GM18909 (cell line): ENCODE measurements around the gene RPL39L.
"Not testable (repeated sequence)": the region's sequence is repeated elsewhere in the genome, so short reads cannot be mapped to it uniquely, and the experiment has no call there.

ENCODE experiments used
- ATAC-seq: cut with Tn5 transposase; IDR thresholded peaks from one replicate; pipeline ENCODE4 v1.9.1; 2021; ENCODE audit warnings: mild to moderate bottlenecking; ENCODE audit not compliant: unreplicated experiment, poor library complexity

RPL39L gene

GRCh38 chr3:187139126-187139894 lies at the start of gene RPL39L:
RPL39L (minus strand) TSS chr3:187139496; CDS start chr3:187121300, 18,196 bp downstream.
- ATAC-seq: peak; percentile 97

GRCh38 chr3:187188931-187189330 lies 49.6 kb upstream of the RPL39L start:
- ATAC-seq: no peak

- ATAC-seq: peak; percentile 45
Measured at GRCh38 chr3:187186801-187187421, 47.6 kb upstream of the RPL39L start.

- peak; percentile 19 for ATAC-seq
Measured at GRCh38 chr3:187186375-187186774, 47.1 kb upstream of the RPL39L start.

- ATAC-seq: no peak
Measured at GRCh38 chr3:187185759-187186158, 46.5 kb upstream of the RPL39L start.

GRCh38 chr3:187183903-187184302 lies 44.6 kb upstream of the RPL39L start:
- ATAC-seq: no peak

GRCh38 chr3:187183210-187183862 lies 44.0 kb upstream of the RPL39L start:
- no peak for ATAC-seq

- ATAC-seq: no peak
Measured at GRCh38 chr3:187181454-187182170, 42.3 kb upstream of the RPL39L start.

GRCh38 chr3:187172929-187173328 lies 33.6 kb upstream of the RPL39L start:
- no peak for ATAC-seq

GRCh38 chr3:187170911-187171310 lies 31.6 kb upstream of the RPL39L start:
- not testable (repeated sequence) for ATAC-seq

GRCh38 chr3:187169231-187169960 lies 30.1 kb upstream of the RPL39L start:
- ATAC-seq: no peak

GRCh38 chr3:187167777-187168176 lies 28.5 kb upstream of the RPL39L start:
- ATAC-seq: no peak

GRCh38 chr3:187166750-187167149 lies 27.5 kb upstream of the RPL39L start:
- no peak for ATAC-seq

GRCh38 chr3:187165144-187165543 lies 25.8 kb upstream of the RPL39L start:
- ATAC-seq: no peak

GRCh38 chr3:187162265-187162953 lies 23.1 kb upstream of the RPL39L start:
- ATAC-seq: no peak

GRCh38 chr3:187161556-187161955 lies 22.3 kb upstream of the RPL39L start:
- ATAC-seq: no peak

- no peak for ATAC-seq
Measured at GRCh38 chr3:187150599-187150998, 11.3 kb upstream of the RPL39L start.

GRCh38 chr3:187150186-187150585 lies 10.9 kb upstream of the RPL39L start:
- no peak for ATAC-seq

GRCh38 chr3:187146389-187146788 lies 7.1 kb upstream of the RPL39L start:
- no peak for ATAC-seq
